NT2/D1 (cell line): ENCODE measurements around the gene C9orf43.

Experiments used
- DNase-seq: peaks from one replicate; pipeline ENCODE4 v3.0.0-alpha.2; 2011; ENCODE audit warnings: low read depth, low spot score
- H3K27me3 ChIP-seq: 2 replicates; pipeline ENCODE4 v1.6.0; 2011; ENCODE audit warnings: mild to moderate bottlenecking; ENCODE audit not compliant: insufficient read length, insufficient read depth
- H3K36me3 ChIP-seq: 2 replicates; pipeline ENCODE4 v1.6.1; 2011; ENCODE audit warnings: mild to moderate bottlenecking, low read length, mixed read lengths; ENCODE audit not compliant: insufficient read depth, insufficient read length
- H3K4me1 ChIP-seq: 2 replicates; pipeline ENCODE4 v1.5.1; 2011; ENCODE audit not compliant: insufficient read depth, insufficient read length
- H3K4me3 ChIP-seq: 2 replicates; pipeline ENCODE4 v1.5.1; 2011; ENCODE audit warnings: low read depth; ENCODE audit not compliant: insufficient read length
- H3K9ac ChIP-seq: 2 replicates; pipeline ENCODE4 v1.6.0; 2011; ENCODE audit warnings: low read depth; ENCODE audit not compliant: insufficient read length
- H3K9me3 ChIP-seq: 2 replicates; pipeline ENCODE4 v1.5.1; 2011; ENCODE audit warnings: mild to moderate bottlenecking, low read length; ENCODE audit not compliant: insufficient read depth
- SUZ12 ChIP-seq: IDR thresholded peaks from 2 replicates; pipeline ENCODE4 v1.6.1; 2011; ENCODE audit not compliant: insufficient read length, insufficient read depth; ENCODE audit errors: extremely low read depth
- YY1 ChIP-seq: IDR thresholded peaks from 2 replicates; pipeline ENCODE4 v1.6.1; 2011; ENCODE audit not compliant: insufficient read length, insufficient read depth
- ZNF274 ChIP-seq: IDR thresholded peaks from 2 replicates; pipeline ENCODE4 v1.6.1; 2011; ENCODE audit warnings: mild to moderate bottlenecking, low read depth, low read length

Gene C9orf43

GRCh38 chr9:113471143-113471542 is 60.6 kb downstream of the C9orf43 start:
- no peaks in the 10 kb centered on the region for H3K36me3 ChIP-seq
- no peaks in the 10 kb centered on the region for H3K27me3 ChIP-seq
- no peak for DNase-seq
- no peak overlapping the region for H3K4me3 ChIP-seq
- H3K4me1 ChIP-seq = no peaks in the 10 kb centered on the region
- TF ChIP-seq YY1 (no peak), SUZ12 (no peak), ZNF274 (no peak)
- no peak overlapping the region for H3K9ac ChIP-seq
- H3K9me3 ChIP-seq = no peaks in the 10 kb centered on the region

GRCh38 chr9:113471566-113471965 is 61.0 kb downstream of the C9orf43 start:
- Histone ChIP-seq H3K9me3 (no peaks in the 10 kb centered on the region), H3K36me3 (no peaks in the 10 kb centered on the region), H3K27me3 (no peaks in the 10 kb centered on the region), H3K4me3 (no peak overlapping the region), H3K9ac (no peak overlapping the region), H3K4me1 (no peaks in the 10 kb centered on the region)
- TF ChIP-seq SUZ12 (no peak), ZNF274 (no peak), YY1 (no peak)
- no peak for DNase-seq

GRCh38 chr9:113472199-113472598 is 61.7 kb downstream of the C9orf43 start:
- Histone ChIP-seq H3K9ac (no peak overlapping the region), H3K4me3 (no peak overlapping the region), H3K27me3 (no peaks in the 10 kb centered on the region), H3K9me3 (no peaks in the 10 kb centered on the region), H3K36me3 (no peaks in the 10 kb centered on the region), H3K4me1 (no peaks in the 10 kb centered on the region)
- no peak for DNase-seq
- TF ChIP-seq SUZ12 (no peak), ZNF274 (no peak), YY1 (no peak)

GRCh38 chr9:113474360-113475028 is 63.9 kb downstream of the C9orf43 start:
- Histone ChIP-seq H3K4me3 (no peak overlapping the region), H3K9ac (no peak overlapping the region), H3K4me1 (no peaks in the 10 kb centered on the region), H3K9me3 (no peaks in the 10 kb centered on the region), H3K36me3 (no peaks in the 10 kb centered on the region), H3K27me3 (no peaks in the 10 kb centered on the region)
- TF ChIP-seq ZNF274 (no peak), SUZ12 (no peak), YY1 (no peak)
- no peak for DNase-seq

GRCh38 chr9:113475031-113475430 is 64.5 kb downstream of the C9orf43 start:
- TF ChIP-seq YY1 (no peak), ZNF274 (no peak), SUZ12 (no peak)
- H3K4me3 ChIP-seq = no peak overlapping the region
- no peaks in the 10 kb centered on the region for H3K9me3 ChIP-seq
- no peak overlapping the region for H3K9ac ChIP-seq
- H3K27me3 ChIP-seq = no peaks in the 10 kb centered on the region
- DNase-seq = no peak
- peaks cover 2% of the 10 kb centered on the region for H3K4me1 ChIP-seq
- H3K36me3 ChIP-seq = no peaks in the 10 kb centered on the region

- Histone ChIP-seq H3K4me3 (no peak overlapping the region), H3K4me1 (peaks cover 2% of the 10 kb centered on the region), H3K27me3 (no peaks in the 10 kb centered on the region), H3K9me3 (no peaks in the 10 kb centered on the region), H3K9ac (no peak overlapping the region), H3K36me3 (no peaks in the 10 kb centered on the region)
- TF ChIP-seq YY1 (no peak), ZNF274 (no peak), SUZ12 (no peak)
- DNase-seq = no peak
These were observed 65.4 kb downstream of the C9orf43 start for GRCh38 chr9:113475992-113476391.

GRCh38 chr9:113476511-113476916 is 66.0 kb downstream of the C9orf43 start:
- H3K9ac ChIP-seq = no peak overlapping the region
- no peak for TF ChIP-seq YY1
- no peak for TF ChIP-seq ZNF274
- no peak for TF ChIP-seq SUZ12
- H3K4me3 ChIP-seq = no peak overlapping the region
- peaks cover 2% of the 10 kb centered on the region for H3K4me1 ChIP-seq
- H3K9me3 ChIP-seq = no peaks in the 10 kb centered on the region
- no peak for DNase-seq
- H3K36me3 ChIP-seq = no peaks in the 10 kb centered on the region
- H3K27me3 ChIP-seq = no peaks in the 10 kb centered on the region
